ENCODE data around the gene FGFBP2.

DNA sequence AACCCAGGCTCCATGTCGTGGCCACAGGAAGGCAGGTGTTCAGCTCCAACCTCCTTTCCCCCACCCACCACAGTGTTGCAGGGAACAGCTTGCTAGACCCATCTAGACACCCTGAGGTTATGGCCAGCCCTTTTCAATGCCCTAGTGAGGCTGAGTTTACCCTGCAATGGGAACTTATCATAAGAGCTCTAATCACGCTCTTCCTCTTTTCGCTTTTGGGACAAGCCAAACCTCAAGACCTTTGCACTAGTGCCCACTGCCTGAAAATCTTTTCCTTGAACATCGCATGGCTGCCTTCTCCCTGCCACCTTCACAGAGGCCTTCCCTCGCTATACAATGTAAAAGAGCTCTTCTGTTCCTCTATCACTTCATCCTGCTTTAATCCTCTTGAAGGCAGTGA is 2.4 kb upstream of the FGFBP2 start:
- TF ChIP-seq EZH2 (IDR thresholded peaks at IDR 0.05; ENCODE audit: borderline replicate concordance, low read length) (no peak), CTCF (IDR thresholded peaks at IDR 0.05; ENCODE audit: low read length) (no peak)

Measured in OCI-LY1 (cell line).